ENCODE data around the gene PPP2R3A.

PPP2R3A gene

GRCh38 chr3:135967867-135968266 lies 2.3 kb downstream of the PPP2R3A start:
- DNase-seq, result no peak

DNA sequence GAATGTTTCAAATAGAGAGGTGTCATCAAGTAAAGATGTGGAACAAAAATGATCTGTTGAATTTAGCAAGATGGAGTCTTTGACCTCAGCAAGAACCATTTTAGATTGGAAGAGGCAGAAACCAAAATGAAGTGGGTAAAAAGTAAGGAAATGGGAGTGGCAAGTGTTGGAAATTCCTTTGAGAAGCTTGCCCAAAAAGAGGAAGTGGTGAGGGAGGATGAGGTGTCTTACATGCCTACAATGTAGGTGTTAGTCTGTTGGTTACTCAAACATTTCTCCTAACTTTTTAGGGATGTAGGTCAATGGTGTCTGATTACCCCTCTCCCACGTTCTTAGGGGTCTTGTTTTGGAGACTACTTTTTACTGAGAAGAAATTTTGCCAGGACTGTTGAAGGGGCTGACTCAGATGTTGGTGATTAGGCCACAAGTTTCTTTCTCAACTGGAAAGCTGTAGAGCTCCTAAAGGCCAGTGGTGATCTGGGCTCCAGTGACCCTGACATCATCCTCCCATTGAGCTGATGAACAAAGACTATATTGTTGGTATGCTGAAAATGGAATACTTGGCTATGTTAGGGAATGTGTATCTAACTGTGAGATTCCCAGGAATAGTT lies 5.1 kb downstream of the PPP2R3A start:
- DNase-seq, result no peak

- no peak for DNase-seq
Observed at GRCh38 chr3:135973841-135974240, 8.3 kb downstream of the PPP2R3A start.

DNA sequence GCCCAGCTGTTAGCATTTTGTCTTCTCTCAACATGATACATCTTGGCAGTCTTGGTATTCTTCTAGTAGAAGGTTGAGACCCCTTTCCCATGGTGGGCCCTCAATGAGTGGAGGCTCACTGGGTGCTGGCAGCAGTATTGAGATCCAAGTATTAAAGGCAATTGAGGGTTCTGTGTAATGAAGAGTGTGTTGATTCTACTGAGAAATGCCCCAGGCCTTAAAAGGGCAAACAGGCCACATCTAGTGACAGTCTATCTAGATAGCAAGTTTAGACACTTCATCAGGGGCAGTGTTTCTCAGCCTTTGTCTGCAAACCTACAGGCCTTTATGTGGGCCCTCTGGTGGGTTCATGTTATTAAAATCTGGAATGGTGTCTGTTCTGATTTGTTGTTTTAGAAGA lies 9.5 kb downstream of the PPP2R3A start:
- no peak for DNase-seq

DNA sequence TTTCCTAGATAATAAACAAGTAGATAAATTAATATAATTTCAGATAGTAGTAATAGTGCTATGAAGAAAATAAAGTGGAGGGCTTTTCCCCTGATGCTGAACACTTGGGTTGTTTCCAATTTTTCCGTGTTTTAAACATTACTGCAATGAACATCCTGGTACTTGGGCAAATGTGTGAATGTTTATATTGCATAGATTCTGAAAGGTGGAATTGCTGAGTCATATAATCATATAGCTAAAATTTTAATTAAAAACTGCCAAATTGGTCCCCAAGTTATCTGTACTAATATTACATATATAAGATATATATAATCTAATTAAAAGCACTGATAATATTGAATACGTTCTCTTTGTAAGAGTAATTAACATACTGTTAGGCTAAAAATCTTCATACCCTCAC lies 10.0 kb downstream of the PPP2R3A start:
- no peak for DNase-seq

DNA sequence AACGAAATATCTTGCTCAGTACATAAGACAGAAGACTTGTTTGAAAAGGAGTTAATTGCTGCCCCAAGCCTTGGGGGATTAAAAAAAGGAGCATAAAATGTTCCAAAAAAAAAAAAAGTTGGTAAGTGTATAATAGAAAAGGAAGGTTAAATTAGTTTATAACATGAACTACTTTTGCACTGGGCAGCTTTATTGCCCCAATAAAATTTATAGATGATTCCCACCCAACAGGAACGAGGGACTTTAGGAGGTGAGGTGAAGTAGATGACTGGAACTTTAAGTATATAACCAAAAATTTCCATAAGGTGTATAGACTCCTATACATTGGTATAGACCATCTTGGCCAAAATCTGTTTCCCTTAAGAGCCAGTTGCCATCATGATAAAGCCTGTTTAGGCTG lies 14.8 kb downstream of the PPP2R3A start:
- DNase-seq, result no peak

- DNase-seq, result peak; percentile 25
Observed at GRCh38 chr3:135981701-135982403, 16.3 kb downstream of the PPP2R3A start.

GRCh38 chr3:135982404-135982761 lies 16.9 kb downstream of the PPP2R3A start:
- DNase-seq, result peak; percentile 10

DNA sequence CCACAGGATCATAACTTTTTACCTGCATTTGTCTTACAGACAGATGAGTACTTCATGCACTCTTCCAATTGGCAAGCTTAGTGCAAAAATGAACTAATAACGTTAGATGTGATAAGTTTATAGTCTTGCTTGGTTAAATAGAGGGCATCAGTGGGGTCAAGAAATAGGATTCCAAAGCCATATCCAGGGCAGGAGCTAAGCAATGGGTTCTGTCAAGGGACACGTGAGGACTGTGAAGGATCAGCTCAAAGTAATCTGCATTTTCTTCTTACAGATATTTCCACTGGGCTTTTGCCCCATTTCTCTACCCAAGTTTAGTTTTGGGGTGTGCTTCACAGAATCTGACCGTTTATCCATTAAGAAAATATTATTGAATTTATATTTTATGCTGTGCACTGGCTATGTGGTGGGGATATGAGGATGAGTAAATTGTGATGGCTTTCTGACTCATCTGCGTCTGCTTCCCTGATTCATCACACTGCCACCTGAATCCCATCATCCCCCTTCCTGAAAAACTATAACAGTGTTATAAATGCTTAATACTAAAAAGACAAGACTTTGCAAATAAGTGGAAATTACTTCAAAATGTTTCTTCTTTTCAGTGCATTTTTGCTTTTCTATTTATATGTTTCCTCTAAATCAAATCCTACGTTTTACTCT lies 17.5 kb downstream of the PPP2R3A start:
- DNase-seq, result peak; percentile 65

DNA sequence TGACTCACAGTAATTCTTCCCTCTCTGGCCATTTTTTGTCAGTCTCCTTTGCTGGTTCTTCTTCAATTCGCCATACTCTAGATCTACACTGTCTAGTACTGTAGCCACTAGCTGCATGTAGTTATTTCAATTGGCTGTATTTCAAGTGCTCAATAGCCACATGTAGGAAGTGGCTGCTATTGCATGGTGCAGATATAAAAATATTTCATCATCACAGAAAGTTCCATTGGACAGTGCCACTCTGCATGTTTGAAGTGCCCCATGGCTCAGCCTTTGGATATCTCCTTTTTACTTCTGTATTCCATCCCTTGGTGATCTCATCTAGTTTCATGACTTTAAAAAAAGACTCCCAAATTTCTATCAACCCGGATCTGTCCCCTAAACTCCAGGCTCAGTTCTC lies 22.1 kb downstream of the PPP2R3A start:
- no peak for DNase-seq

GRCh38 chr3:135989242-135989641 lies 23.7 kb downstream of the PPP2R3A start:
- peak; percentile 89 for DNase-seq

DNA sequence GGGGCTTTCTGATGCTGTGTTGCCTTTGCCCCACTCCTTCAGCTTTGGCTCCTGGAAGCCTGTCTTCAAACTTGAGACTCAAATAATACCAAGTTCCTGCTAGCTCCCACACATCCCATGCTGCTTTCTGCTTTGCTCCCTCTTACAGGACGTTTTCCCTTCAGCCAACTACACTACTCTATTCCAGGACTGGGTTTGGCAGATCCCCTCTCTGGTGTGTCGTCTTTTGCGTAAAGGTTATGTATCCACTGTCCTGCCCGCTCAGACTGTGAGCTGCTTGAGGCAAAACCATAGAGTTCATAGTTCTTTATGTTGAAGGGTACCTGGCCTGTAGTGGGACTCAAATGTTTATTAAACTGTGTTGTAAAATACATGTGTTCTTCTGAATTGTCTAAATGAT lies 25.4 kb downstream of the PPP2R3A start:
- no peak for DNase-seq

GRCh38 chr3:135991621-135992020 lies 26.1 kb downstream of the PPP2R3A start:
- DNase-seq, result no peak

DNA sequence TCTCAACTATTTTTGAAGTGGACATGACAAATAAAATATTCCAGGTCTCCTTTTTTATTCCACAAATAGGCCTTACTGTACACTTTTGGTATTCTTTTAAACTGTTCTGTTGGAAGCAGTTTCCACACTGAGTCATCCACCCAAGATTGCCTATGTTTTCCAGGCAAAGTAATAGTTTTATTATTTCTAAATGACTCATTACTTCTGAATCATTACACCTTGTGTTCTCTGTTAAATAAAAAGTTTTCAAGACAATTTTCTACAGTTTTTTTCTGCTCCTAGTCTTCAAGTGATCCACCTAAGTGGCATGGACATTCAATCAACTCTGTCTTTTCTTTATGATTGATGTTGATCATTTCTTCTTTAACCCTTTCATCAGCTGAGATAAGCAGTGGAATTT lies 26.5 kb downstream of the PPP2R3A start:
- peak; percentile 82 for DNase-seq

- no peak for DNase-seq
Observed at GRCh38 chr3:135994708-135995337, 29.3 kb downstream of the PPP2R3A start.

GRCh38 chr3:135995766-135996165 lies 30.2 kb downstream of the PPP2R3A start:
- no peak for DNase-seq

GRCh38 chr3:135997554-135998320 lies 32.2 kb downstream of the PPP2R3A start:
- no peak for DNase-seq

DNA sequence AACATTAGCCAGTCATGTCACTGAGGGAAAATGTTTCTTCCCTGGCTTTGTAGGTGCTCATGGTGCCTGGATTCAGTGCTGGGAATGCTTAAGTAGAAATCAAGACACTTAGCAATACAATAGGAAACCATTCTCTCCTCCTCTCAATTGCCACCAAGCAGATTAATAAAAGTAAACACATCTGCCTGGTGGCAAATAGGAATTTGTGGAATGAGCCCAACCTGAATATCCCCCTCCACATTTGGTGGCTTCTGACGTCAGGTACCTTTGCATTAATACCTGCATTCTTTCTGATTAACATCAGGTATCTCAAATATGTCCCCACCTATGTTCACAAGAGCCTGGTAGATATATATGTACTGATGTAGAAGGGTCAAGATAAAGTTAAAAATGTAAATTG lies 42.7 kb downstream of the PPP2R3A start:
- DNase-seq, result no peak

DNA sequence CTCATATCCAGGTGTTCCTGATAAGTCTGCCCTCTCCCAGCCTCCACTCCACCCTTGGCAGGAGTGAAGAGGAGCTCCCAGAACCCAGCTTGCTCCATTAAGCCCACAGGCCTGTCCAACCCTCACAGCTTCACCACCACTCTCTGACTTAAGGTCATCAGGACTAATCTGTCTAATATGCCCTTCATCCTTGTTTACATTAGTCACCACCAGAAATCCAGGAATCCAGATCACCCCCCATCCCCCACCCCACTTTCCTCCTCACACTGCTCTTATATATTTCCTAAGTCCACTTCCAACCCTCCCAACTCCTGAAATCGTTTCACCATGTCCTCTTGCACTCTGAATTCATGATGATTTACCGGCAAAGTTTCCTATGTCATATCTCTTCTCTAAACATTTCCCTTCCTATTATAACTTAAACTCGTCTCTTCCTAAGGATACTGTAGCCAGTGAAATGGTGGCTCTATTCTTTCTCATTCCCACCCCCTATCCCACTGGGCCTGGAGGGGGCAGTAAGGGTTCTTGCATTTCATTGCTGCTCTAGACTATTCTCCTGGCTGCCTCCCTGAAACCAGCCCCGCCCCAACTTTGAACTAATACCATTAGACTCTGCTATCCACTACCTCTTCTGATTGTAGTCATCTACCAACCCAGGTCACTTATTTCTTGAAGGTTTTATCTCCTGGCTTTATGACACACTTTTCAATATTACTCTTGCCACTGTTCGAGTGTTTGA lies 43.4 kb downstream of the PPP2R3A start:
- peak; percentile 18 for DNase-seq

DNA sequence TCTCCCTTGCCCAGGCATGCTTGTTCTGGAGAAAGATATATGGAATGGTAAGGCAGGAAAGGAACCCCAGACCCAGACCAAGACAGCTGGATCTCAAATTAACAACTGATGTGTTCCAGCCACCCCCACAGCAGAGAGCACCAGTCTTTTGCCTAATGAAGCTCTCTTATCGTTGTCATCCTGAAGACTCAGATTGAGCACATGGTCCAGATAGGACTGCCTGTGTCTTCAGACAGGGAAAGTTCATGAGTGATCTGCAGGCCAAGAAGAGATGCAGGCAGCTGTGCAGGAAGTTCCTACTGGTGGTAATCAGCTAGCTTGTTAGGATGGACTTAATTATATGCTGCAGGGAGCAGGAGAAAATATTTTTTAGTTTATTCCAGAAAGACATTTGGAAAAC lies 53.3 kb downstream of the PPP2R3A start:
- peak; percentile 67 for DNase-seq

DNA sequence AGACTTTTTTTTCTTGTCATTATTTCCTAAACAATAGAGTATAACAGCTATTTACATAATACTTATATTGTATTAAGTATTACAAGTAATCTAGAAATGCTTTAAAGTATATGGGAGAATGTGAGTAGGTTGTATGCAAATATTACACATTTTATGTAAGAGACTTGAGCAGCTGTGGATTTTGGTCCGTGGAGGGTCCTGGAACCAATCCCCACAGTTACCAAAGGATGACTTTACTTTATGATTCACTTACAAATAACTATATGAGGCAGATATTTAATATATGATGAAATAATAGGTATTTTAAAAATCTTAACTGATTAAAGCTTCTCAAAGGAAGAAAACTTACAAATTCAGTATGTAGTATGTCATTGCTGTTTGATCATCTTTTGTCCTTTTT lies 56.3 kb downstream of the PPP2R3A start:
- peak; percentile 70 for DNase-seq
